WTC11 (cell line): Measurements from ENCODE around the gene STPG3. TPM values are rescaled to one million over a fixed set of nuclear protein-coding genes. Genes with fewer than 3 reads are reported as not detected.

ENCODE experiments used
- ATAC-seq: fragments of 200-7000 bp; cut with Tn5 transposase; 2 replicates; pipeline ENCODE4 v1.10.0; 2021; ENCODE audit warnings: mild to moderate bottlenecking, moderate library complexity
- CTCF ChIA-PET: fragments of 300-600 bp; sonication (Branson Sonifier 250); formaldehyde crosslinking; loops from one replicate; lab custom pipeline; 2021; ENCODE audit warnings: antibody characterized with exemption; lab: Charles Lee
- POLR2A ChIA-PET: fragments of 350-600 bp; sonication (Branson Sonifier 250); formaldehyde crosslinking; loops from one replicate; lab custom pipeline; 2021; ENCODE audit warnings: antibody characterized with exemption; lab: Charles Lee
- DNase-seq: peaks from one replicate; pipeline ENCODE4 v3.0.0; 2021; ENCODE audit warnings: low spot score
- H3K27ac Mint-ChIP-seq: 2 replicates; pipeline ENCODE4 v1.8.0; 2021; ENCODE audit warnings: mixed read lengths
- H3K27me3 Mint-ChIP-seq: 2 replicates; pipeline ENCODE4 v1.8.0; 2021; ENCODE audit warnings: low read depth, mild to moderate bottlenecking, moderate library complexity, mixed read lengths
- H3K36me3 Mint-ChIP-seq: 2 replicates; pipeline ENCODE4 v1.8.0; 2021; ENCODE audit warnings: mixed read lengths
- H3K4me1 Mint-ChIP-seq: 2 replicates; pipeline ENCODE4 v1.8.0; 2022; ENCODE audit warnings: mixed read lengths
- H3K4me3 Mint-ChIP-seq: 2 replicates; pipeline ENCODE4 v1.8.0; 2021; ENCODE audit warnings: mild to moderate bottlenecking, moderate library complexity, mixed read lengths
- H3K9me3 Mint-ChIP-seq: 2 replicates; pipeline ENCODE4 v1.8.0; 2021; ENCODE audit warnings: mixed read lengths
- ATF6 ChIP-seq: sonication (generic); formaldehyde crosslinking; IDR thresholded peaks from 2 replicates; pipeline ENCODE4 v1.8.1; 2023; ENCODE audit warnings: mild to moderate bottlenecking, missing genetic modification reagents
- CBFB ChIP-seq: sonication (generic); formaldehyde crosslinking; IDR thresholded peaks from 2 replicates; pipeline ENCODE4 v1.8.1; 2022; ENCODE audit warnings: mild to moderate bottlenecking, low read depth, missing genetic modification reagents
- ESRRA ChIP-seq: sonication (generic); formaldehyde crosslinking; IDR thresholded peaks from 2 replicates; pipeline ENCODE4 v1.8.1; 2022; ENCODE audit warnings: mild to moderate bottlenecking, missing genetic modification reagents, borderline replicate concordance
- KAT7 ChIP-seq: sonication (generic); formaldehyde crosslinking; IDR thresholded peaks from 2 replicates; pipeline ENCODE4 v1.8.1; 2023; ENCODE audit warnings: missing genetic modification reagents, mild to moderate bottlenecking, borderline replicate concordance
- MXD4 ChIP-seq: fragments of 250-450 bp; sonication (Bioruptor Pico); IDR thresholded peaks from 2 replicates; pipeline ENCODE4 v1.8.0; 2021; ENCODE audit warnings: mild to moderate bottlenecking, moderate library complexity, borderline replicate concordance
- MYBL2 ChIP-seq: sonication (generic); formaldehyde crosslinking; IDR thresholded peaks from 2 replicates; pipeline ENCODE4 v1.8.1; 2023; ENCODE audit warnings: mild to moderate bottlenecking, moderate library complexity, missing genetic modification reagents
- TCF7 ChIP-seq: sonication (generic); formaldehyde crosslinking; IDR thresholded peaks from 2 replicates; pipeline ENCODE4 v1.8.0; 2022; ENCODE audit warnings: mild to moderate bottlenecking, low read depth, missing genetic modification reagents, moderate library complexity
- ZNF263 ChIP-seq: sonication (generic); formaldehyde crosslinking; IDR thresholded peaks from 2 replicates; pipeline ENCODE4 v1.8.1; 2022; ENCODE audit warnings: low read depth, mild to moderate bottlenecking, moderate library complexity, missing genetic modification reagents
- total RNA-seq: library from RNA; stranded (reverse); gene quantifications from 3 replicates; pipeline ENCODE4 v1.2.3, GENCODE V29; 2021
- TF ChIP-seq, protein P1 (sequence below): fragments of 200-600 bp; IDR thresholded peaks from 2 replicates; pipeline ENCODE4 v1.8.0; 2022; ENCODE audit warnings: antibody characterized with exemption
- TF ChIP-seq, protein P2 (sequence below): sonication (generic); formaldehyde crosslinking; IDR thresholded peaks from 2 replicates; pipeline ENCODE4 v1.8.1; 2022; ENCODE audit warnings: low read depth, missing genetic modification reagents, borderline replicate concordance

Gene STPG3
- total RNA-seq, 1 experiment from 2014 or later = 0.26 TPM

DNA sequence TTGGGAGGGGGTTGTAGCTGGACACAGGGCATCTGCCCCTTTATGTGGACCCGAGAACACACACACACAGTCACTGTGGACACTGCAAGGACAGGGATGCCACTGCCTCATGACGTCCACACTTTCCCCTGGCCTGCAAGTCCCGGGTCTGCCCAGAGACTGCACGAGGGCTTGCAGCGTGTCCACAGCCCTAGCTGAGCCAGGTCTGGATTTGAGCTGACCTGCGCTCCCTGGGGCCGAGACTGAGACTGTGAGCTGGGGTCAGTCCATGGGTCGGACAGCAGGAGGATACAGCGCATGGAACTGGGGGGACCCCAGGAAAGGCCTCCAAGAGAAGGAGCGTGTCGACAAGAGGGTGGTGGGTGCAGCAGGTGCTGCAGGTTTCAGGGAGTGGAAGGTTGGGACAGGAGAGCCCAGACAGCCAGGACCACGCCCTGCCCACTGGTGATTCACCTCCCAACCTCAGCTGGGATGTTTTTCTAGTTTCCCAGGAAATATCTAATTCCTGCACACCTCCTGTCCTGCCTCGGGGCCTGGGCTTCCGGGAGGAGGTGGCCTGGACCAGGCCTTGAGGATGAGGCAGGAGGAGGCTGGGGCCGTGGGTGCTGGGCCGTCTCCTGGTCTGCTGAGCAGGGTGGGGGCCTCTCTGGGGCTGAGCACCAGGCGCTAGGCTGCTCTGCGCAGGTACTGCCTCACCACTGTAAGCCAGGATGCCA is 24.6 kb upstream of the STPG3 start:
- Mint-ChIP-seq H3K27ac (no peak overlapping the region; the same call in 1 of the 2 replicates), H3K4me3 (no peak overlapping the region), H3K27me3 (no peaks in the 10 kb centered on the region), H3K36me3 (no peaks in the 10 kb centered on the region), H3K4me1 (peaks cover 3% of the 10 kb centered on the region), H3K9me3 (no peaks in the 10 kb centered on the region)
- ATAC-seq = no peak
- no peak for DNase-seq
- CTCF ChIA-PET = interaction anchor here (1.3 to 8.9 kb wide), 14 partner anchors 9 to 215 kb away, joined by 3 to 143 read pairs (median 11); partner anchors contain the start of genes ANAPC2, NPDC1, SAPCD2 and SSNA1
- TF ChIP-seq ESRRA (no peak), CBFB (CRISPR knock-in tag) (no peak)
- POLR2A ChIA-PET = interaction anchor here (0.5 to 1.6 kb wide), 3 partner anchors 38 to 111 kb away, joined by 3 read pairs; partner anchors contain the start of gene SSNA1

DNA sequence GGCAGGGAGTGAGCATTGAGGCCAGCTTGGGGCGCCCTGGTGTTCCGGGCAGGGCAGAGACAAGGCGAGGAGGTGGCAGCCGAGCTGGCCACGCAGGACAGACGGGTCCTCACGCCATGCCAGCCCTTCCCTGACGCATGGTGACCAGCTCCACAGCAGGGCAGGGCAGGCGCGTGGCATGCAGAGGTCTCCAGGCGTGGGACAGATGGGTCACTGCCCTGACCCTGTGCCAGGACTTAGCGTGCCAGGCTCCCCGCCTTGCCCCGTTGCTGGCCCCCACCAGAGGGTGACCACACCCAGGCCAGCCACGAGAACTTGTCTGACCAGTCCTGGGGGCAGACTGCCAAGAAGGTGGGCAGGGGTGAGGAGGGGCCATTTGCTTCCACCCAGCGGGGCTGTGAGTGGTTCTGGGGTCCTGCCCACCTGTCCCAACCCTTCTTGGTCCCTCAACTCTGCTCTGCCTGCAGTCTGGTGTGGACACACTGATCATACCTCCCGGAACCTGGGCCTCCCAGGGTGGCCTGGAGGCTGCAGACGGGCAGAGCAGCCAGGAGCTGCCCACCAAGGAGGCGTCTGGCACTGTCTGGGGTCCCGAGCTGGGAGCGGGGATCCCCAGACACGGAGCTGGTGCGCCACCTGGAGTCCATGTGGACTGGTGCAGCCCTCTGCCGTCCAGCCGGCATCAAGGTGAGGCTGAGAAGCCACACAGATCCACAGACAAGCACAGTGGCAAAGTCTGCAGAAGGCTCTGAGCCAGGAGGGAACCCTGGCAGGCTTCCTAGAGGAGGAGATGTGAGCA is 23.8 kb upstream of the STPG3 start, which contains the start of gene RNF224:
RNF224 (plus strand) TSS at position 449 of the 799 bp plus-strand sequence. CDS start 834 bp downstream, outside the sequence.
- ChIA-PET CTCF (interaction anchor here (0.5 to 8.9 kb wide), 38 partner anchors 8 to 279 kb away, joined by 3 to 143 read pairs (median 6); partner anchors contain the start of genes ANAPC2, EXD3, LRRC26 and MAN1B1), POLR2A (interaction anchor here (1.0 kb wide), 3 partner anchors 13 to 38 kb away, joined by 3 to 4 read pairs (median 3); partner anchors contain the start of genes SSNA1, TPRN and TUBB4B)
- DNase-seq (peak; percentile 91), ATAC-seq (peak; percentile 58)
- Mint-ChIP-seq H3K27me3 (no peaks in the 10 kb centered on the region), H3K4me3 (peak within 1 kb of the TSS; percentile 53), H3K36me3 (no peaks in the 10 kb centered on the region), H3K4me1 (peaks cover 3% of the 10 kb centered on the region), H3K9me3 (no peaks in the 10 kb centered on the region), H3K27ac (no peak within 1 kb of the TSS; the same call in 1 of the 2 replicates)
- no peak for TF ChIP-seq MYBL2 (CRISPR knock-in tag)
- TF ChIP-seq TCF7 = no peak
- TF ChIP-seq, protein P1, sequence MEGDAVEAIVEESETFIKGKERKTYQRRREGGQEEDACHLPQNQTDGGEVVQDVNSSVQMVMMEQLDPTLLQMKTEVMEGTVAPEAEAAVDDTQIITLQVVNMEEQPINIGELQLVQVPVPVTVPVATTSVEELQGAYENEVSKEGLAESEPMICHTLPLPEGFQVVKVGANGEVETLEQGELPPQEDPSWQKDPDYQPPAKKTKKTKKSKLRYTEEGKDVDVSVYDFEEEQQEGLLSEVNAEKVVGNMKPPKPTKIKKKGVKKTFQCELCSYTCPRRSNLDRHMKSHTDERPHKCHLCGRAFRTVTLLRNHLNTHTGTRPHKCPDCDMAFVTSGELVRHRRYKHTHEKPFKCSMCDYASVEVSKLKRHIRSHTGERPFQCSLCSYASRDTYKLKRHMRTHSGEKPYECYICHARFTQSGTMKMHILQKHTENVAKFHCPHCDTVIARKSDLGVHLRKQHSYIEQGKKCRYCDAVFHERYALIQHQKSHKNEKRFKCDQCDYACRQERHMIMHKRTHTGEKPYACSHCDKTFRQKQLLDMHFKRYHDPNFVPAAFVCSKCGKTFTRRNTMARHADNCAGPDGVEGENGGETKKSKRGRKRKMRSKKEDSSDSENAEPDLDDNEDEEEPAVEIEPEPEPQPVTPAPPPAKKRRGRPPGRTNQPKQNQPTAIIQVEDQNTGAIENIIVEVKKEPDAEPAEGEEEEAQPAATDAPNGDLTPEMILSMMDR = peak; percentile 85
- TF ChIP-seq ATF6 (CRISPR knock-in tag) = no peak

- TF ChIP-seq KAT7 (no peak), MXD4 (CRISPR knock-in tag) (no peak), ZNF263 (CRISPR knock-in tag) (no peak)
- TF ChIP-seq, protein P2, sequence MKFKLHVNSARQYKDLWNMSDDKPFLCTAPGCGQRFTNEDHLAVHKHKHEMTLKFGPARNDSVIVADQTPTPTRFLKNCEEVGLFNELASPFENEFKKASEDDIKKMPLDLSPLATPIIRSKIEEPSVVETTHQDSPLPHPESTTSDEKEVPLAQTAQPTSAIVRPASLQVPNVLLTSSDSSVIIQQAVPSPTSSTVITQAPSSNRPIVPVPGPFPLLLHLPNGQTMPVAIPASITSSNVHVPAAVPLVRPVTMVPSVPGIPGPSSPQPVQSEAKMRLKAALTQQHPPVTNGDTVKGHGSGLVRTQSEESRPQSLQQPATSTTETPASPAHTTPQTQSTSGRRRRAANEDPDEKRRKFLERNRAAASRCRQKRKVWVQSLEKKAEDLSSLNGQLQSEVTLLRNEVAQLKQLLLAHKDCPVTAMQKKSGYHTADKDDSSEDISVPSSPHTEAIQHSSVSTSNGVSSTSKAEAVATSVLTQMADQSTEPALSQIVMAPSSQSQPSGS = no peak
- Mint-ChIP-seq H3K4me3 (peak overlapping the region; percentile 53), H3K9me3 (no peaks in the 10 kb centered on the region), H3K27ac (no peak overlapping the region), H3K4me1 (peaks cover 3% of the 10 kb centered on the region), H3K27me3 (no peaks in the 10 kb centered on the region), H3K36me3 (no peaks in the 10 kb centered on the region)
- no peak for DNase-seq
- ATAC-seq = no peak
- ChIA-PET CTCF (interaction anchor here (0.7 to 8.9 kb wide), 33 partner anchors 8 to 280 kb away, joined by 3 to 143 read pairs (median 6); partner anchors contain the start of genes ANAPC2, EXD3, LRRC26 and MAN1B1), POLR2A (interaction anchor here (1.0 kb wide), 2 partner anchors 13 to 27 kb away, joined by 3 to 4 read pairs; partner anchors contain the start of genes TPRN and TUBB4B)
Observed at GRCh38 chr9:137227853-137228505, 23.1 kb upstream of the STPG3 start.
